SK-N-SH (cell line): ENCODE results near the gene F8.

Experiments used
- CHD2 ChIP-seq: fragments of 150-350 bp; IDR thresholded peaks from 2 replicates; pipeline ENCODE4 v1.6.1; 2018; ENCODE audit warnings: low read length; ENCODE audit not compliant: partially characterized antibody
- POLR2AphosphoS5 ChIP-seq: IDR thresholded peaks from 2 replicates; pipeline ENCODE4 v1.6.1; 2012; ENCODE audit warnings: low read depth, low read length
- REST ChIP-seq: IDR thresholded peaks from 2 replicates; pipeline ENCODE4 v1.6.1; 2012; ENCODE audit warnings: mild to moderate bottlenecking, low read depth, low read length, moderate library complexity
- USF2 ChIP-seq: fragments of 150-350 bp; IDR thresholded peaks from 2 replicates; pipeline ENCODE4 v1.6.1; 2017; ENCODE audit warnings: antibody characterized with exemption, low read length, low read depth, borderline replicate concordance
- TF ChIP-seq, protein P1 (sequence below): fragments of 200-600 bp; sonication (generic); IDR thresholded peaks from 2 replicates; pipeline ENCODE4 v1.6.1; 2017; ENCODE audit warnings: antibody characterized with exemption, mild to moderate bottlenecking, moderate library complexity

GRCh38 chrX:154980330-154981115, 42.0 kb downstream of the F8 start:
- TF ChIP-seq POLR2AphosphoS5 (no peak), CHD2 (no peak), USF2 (no peak), REST (no peak)
- TF ChIP-seq, protein P1, sequence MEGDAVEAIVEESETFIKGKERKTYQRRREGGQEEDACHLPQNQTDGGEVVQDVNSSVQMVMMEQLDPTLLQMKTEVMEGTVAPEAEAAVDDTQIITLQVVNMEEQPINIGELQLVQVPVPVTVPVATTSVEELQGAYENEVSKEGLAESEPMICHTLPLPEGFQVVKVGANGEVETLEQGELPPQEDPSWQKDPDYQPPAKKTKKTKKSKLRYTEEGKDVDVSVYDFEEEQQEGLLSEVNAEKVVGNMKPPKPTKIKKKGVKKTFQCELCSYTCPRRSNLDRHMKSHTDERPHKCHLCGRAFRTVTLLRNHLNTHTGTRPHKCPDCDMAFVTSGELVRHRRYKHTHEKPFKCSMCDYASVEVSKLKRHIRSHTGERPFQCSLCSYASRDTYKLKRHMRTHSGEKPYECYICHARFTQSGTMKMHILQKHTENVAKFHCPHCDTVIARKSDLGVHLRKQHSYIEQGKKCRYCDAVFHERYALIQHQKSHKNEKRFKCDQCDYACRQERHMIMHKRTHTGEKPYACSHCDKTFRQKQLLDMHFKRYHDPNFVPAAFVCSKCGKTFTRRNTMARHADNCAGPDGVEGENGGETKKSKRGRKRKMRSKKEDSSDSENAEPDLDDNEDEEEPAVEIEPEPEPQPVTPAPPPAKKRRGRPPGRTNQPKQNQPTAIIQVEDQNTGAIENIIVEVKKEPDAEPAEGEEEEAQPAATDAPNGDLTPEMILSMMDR, result peak; percentile 74
